ENCODE results near the gene ZNF362.

DNA sequence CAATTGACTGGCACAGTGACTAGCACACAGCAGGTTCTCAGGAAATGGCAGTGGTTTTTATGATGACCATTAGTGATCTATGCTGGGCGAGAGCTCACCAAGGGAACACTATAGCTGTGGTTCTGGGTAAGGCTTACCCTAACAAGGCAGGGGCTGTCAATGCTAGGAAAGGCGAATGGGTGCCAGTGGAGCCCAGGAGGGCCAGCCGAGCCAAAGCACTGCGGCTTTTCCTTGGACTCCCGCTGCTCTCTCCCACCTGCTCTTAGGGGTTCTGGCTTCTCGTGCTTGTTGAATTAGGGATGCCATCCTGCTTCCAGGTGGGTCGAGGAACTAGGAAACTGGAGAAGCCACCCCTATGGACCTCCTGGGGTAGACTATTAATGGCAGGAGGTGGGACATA lies 74.6 kb downstream of the ZNF362 start:
- TF ChIP-seq REST (IDR thresholded peaks at IDR 0.05), result no peak
- no peak for TF ChIP-seq RAD21 (IDR thresholded peaks at IDR 0.05)
- TF ChIP-seq, protein P1, sequence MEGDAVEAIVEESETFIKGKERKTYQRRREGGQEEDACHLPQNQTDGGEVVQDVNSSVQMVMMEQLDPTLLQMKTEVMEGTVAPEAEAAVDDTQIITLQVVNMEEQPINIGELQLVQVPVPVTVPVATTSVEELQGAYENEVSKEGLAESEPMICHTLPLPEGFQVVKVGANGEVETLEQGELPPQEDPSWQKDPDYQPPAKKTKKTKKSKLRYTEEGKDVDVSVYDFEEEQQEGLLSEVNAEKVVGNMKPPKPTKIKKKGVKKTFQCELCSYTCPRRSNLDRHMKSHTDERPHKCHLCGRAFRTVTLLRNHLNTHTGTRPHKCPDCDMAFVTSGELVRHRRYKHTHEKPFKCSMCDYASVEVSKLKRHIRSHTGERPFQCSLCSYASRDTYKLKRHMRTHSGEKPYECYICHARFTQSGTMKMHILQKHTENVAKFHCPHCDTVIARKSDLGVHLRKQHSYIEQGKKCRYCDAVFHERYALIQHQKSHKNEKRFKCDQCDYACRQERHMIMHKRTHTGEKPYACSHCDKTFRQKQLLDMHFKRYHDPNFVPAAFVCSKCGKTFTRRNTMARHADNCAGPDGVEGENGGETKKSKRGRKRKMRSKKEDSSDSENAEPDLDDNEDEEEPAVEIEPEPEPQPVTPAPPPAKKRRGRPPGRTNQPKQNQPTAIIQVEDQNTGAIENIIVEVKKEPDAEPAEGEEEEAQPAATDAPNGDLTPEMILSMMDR (IDR thresholded peaks at IDR 0.05; ENCODE audit: low read depth, low read length, missing input control), result no peak
- TF ChIP-seq, protein P2, sequence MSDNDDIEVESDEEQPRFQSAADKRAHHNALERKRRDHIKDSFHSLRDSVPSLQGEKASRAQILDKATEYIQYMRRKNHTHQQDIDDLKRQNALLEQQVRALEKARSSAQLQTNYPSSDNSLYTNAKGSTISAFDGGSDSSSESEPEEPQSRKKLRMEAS (IDR thresholded peaks at IDR 0.05), result no peak
- no peak for TF ChIP-seq TAF1 (conservative IDR thresholded peaks at IDR 0.05)
- TF ChIP-seq, protein P3, sequence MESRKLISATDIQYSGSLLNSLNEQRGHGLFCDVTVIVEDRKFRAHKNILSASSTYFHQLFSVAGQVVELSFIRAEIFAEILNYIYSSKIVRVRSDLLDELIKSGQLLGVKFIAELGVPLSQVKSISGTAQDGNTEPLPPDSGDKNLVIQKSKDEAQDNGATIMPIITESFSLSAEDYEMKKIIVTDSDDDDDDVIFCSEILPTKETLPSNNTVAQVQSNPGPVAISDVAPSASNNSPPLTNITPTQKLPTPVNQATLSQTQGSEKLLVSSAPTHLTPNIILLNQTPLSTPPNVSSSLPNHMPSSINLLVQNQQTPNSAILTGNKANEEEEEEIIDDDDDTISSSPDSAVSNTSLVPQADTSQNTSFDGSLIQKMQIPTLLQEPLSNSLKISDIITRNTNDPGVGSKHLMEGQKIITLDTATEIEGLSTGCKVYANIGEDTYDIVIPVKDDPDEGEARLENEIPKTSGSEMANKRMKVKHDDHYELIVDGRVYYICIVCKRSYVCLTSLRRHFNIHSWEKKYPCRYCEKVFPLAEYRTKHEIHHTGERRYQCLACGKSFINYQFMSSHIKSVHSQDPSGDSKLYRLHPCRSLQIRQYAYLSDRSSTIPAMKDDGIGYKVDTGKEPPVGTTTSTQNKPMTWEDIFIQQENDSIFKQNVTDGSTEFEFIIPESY (IDR thresholded peaks at IDR 0.05), result no peak
- no peak for TF ChIP-seq JUND (IDR thresholded peaks at IDR 0.05)
- TF ChIP-seq YY1 (IDR thresholded peaks at IDR 0.05), result no peak
- no peak for TF ChIP-seq NR2F2 (IDR thresholded peaks at IDR 0.05)
- no peak for TF ChIP-seq ATF3 (IDR thresholded peaks at IDR 0.05)
- no peak for TF ChIP-seq SP1 (IDR thresholded peaks at IDR 0.05)
- TF ChIP-seq EGR1 (IDR thresholded peaks at IDR 0.05; ENCODE audit: low read depth in 2 of 2), result no peak
- TF ChIP-seq FOXA1 (IDR thresholded peaks at IDR 0.05), result no peak
- no peak for TF ChIP-seq HNF4A (conservative IDR thresholded peaks at IDR 0.05)

Data from liver (tissue), 3 donors.